Activated CD4-positive, alpha-beta T cell treated with anti-CD3 and anti-CD28 coated beads for 4 hours (primary cell): ENCODE measurements around the gene ZCCHC24.
"Not testable (repeated sequence)": the region's sequence is repeated elsewhere in the genome, so short reads cannot be mapped to it uniquely, and the experiment has no call there.

ENCODE experiments used
- DNase-seq, 2 donors: peaks; one replicate each; pipeline ENCODE4 v3.0.0-alpha.2; 2020

Gene ZCCHC24

DNA sequence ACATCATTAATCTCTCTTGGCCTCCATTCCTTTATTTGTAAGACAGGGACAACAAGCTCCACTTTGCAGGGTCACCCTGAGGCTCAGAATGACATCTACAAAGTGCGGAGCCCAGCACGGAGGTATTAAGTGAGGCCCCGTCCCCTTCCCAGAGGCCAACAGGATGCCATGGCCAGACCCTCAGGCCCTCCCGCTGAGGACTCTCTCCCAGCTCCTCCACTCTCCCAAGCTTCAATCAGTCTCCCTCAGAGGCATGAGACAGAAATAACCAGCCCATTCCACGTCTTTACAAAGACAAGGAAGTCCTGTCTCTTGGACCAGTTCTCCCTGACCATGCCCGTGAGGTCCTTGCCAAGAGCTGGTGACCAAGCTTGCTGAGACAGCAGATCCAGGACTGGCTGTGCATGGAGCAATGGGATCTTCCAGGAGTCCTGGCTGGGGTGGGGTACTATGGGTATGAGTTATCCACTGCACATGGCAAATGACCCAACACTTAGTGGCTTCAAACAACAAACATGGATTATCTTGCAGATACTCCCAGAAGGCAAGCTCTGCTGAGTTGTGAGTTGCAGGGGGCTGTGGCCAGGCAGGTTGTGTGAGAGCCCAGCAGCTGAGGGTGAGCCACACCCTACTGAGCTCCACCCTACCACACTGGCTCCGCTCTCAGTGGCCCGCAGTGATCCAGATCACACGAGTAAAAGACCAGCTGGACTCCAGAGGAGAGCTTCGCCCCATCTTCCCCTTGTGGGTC lies 102.4 kb downstream of the ZCCHC24 start:
- DNase-seq: no peak

GRCh38 chr10:79342295-79342761 lies 103.1 kb downstream of the ZCCHC24 start:
- no peak for DNase-seq

GRCh38 chr10:79340646-79341244 lies 104.7 kb downstream of the ZCCHC24 start:
- DNase-seq: no peak

DNA sequence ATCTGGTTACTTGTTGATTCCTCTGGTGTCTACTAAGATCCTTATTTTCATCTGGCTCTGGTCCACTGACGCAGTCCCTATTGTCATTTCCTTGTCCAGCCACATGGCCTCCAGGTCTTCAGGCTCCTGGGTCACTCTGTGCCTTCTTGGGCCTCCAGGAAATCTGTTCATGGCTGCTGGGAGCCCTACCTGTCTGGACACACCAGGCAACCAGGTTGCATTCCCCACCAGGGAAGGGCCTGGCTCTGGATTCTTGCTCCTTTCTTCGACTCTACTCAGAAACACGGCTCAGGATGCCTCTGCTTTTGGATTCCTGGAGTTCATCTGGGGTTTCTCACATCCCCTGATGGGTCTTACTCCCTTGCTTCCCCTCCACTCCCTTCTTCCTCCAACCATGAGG lies 106.2 kb downstream of the ZCCHC24 start:
- no peak for DNase-seq

GRCh38 chr10:79337783-79338469 lies 107.5 kb downstream of the ZCCHC24 start:
- not testable (repeated sequence) for DNase-seq

GRCh38 chr10:79336739-79337138 lies 108.7 kb downstream of the ZCCHC24 start:
- DNase-seq: no peak

GRCh38 chr10:79336276-79336675 lies 109.1 kb downstream of the ZCCHC24 start:
- DNase-seq: no peak

DNA sequence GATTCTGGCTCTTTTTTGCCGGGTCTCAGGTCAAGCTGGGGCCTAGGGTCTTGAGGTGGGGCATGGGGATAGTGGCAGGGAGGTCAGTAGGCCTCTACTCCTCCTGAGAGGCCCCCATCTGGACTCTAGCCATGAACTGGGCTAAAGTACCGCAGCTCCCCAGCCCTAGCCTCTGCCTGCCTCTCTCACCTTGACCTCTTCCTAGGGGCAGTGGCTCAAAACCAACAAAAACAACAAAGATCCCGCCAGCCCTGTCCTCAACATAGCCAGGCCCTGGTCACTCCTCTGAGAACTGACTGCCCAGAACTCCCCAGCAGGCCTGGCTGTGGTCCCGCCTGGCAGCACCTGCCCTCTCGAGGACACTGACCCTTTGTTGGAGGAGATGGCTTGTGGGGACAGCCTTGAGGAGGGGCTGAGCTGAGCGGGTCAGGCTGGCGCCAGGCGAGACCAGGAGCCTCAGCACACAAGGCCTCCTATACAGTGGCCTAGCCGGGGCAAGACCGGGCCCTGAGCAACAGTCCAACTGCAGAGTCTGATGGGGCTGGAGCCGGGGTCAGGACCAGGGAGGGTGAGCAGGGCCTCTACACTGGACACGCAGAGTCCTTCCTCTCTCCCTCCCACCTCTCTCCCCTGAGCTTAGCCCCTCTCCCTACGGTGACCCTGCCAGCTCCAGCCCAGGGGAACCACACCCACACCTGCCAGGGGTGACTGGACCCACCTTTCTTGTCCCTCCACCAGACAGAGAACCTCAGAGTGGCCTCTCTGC lies 109.8 kb downstream of the ZCCHC24 start:
- no peak for DNase-seq

DNA sequence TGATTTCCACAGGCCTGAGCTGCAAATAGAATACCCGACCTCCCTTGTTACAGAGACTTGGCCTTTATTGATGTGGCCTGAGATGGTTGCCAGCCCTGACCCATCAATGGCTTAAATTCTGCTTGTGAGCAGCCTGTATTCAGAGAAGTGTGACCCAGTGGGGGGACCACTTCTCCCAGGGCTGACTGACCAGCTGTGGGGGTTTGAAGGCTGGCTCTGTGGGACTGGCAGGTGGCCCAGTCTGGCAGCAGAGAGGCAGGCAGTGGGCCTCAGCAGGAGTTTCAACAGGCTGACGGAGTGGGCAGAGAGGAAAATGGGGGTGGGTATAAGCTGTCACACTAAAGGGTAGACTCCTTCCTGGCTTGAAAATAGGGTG lies 110.3 kb downstream of the ZCCHC24 start:
- no peak for DNase-seq

GRCh38 chr10:79334573-79334972 lies 110.9 kb downstream of the ZCCHC24 start:
- DNase-seq: no peak

- no peak for DNase-seq
These were observed 111.9 kb downstream of the ZCCHC24 start for GRCh38 chr10:79333513-79333912.

DNA sequence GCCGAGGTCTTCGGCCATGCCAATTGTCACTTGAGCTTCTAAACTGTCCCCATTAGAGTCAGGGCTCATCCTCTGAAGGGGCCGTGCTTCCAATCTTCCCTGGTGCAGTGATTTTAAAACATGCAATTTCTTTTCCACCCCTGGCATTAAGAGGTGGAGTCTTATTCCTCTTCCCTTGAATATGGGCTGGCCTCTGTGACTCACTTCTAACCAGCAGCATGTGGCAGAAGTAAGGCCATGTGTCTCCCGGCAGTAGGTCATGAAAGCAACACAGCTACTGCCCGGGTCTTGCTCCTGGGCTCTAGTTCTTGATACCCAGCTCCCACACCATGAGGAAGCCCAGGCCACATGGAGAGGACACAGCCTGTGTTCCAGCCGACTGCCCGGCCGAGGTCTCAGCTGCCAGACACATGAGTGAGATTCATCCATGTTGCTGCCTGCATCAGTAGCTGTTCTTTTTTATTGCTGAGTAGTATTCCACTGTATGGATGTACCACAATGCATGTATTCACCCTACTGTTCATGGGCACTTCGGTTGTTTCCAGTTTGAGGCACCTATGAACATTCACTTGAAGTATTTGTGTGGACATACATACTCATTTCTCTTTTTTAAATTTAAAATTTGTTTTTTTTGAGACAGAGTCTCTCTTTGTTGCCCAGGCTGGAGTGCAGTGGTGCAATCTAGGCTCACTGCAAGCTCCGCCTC lies 112.7 kb downstream of the ZCCHC24 start:
- DNase-seq: not testable (repeated sequence)
